Measurements from ENCODE around the gene ST3GAL3. TPM values are rescaled to one million over a fixed set of nuclear protein-coding genes. Genes with fewer than 3 reads are reported as not detected.

Gene ST3GAL3
- total RNA-seq, 1 experiment from 2014 or later, result 26.0 TPM

- DNase-seq (ENCODE audit: low read depth, low spot score) (no peak), ATAC-seq (no peak)
- TF ChIP-seq, protein P1, sequence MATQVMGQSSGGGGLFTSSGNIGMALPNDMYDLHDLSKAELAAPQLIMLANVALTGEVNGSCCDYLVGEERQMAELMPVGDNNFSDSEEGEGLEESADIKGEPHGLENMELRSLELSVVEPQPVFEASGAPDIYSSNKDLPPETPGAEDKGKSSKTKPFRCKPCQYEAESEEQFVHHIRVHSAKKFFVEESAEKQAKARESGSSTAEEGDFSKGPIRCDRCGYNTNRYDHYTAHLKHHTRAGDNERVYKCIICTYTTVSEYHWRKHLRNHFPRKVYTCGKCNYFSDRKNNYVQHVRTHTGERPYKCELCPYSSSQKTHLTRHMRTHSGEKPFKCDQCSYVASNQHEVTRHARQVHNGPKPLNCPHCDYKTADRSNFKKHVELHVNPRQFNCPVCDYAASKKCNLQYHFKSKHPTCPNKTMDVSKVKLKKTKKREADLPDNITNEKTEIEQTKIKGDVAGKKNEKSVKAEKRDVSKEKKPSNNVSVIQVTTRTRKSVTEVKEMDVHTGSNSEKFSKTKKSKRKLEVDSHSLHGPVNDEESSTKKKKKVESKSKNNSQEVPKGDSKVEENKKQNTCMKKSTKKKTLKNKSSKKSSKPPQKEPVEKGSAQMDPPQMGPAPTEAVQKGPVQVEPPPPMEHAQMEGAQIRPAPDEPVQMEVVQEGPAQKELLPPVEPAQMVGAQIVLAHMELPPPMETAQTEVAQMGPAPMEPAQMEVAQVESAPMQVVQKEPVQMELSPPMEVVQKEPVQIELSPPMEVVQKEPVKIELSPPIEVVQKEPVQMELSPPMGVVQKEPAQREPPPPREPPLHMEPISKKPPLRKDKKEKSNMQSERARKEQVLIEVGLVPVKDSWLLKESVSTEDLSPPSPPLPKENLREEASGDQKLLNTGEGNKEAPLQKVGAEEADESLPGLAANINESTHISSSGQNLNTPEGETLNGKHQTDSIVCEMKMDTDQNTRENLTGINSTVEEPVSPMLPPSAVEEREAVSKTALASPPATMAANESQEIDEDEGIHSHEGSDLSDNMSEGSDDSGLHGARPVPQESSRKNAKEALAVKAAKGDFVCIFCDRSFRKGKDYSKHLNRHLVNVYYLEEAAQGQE (IDR thresholded peaks at IDR 0.05; ENCODE audit: insufficient read depth in 1 of 2, low read depth in 2 of 2, low read length in 1 of 2), result no peak
- TF ChIP-seq SIN3A (IDR thresholded peaks at IDR 0.05; ENCODE audit: borderline replicate concordance, insufficient read depth, low read depth, low read length), result no peak
- TF ChIP-seq TCF7L2 (IDR thresholded peaks at IDR 0.05; ENCODE audit: low read depth, low read length), result no peak
- TF ChIP-seq POLR2AphosphoS5 (IDR thresholded peaks at IDR 0.05; ENCODE audit: low read depth, low read length), result no peak
- CTCF ChIA-PET, result no interaction called here
- H3K4me1 ChIP-seq (ENCODE audit: control insufficient read depth, insufficient read depth, low read length), result no peaks in the 10 kb centered on the region
- no peaks in the 10 kb centered on the region for H3K9me3 ChIP-seq (ENCODE audit: control insufficient read depth, insufficient read depth, low read depth, low read length)
- intact Hi-C loops (cut with micrococcal nuclease; ENCODE audit: unreplicated experiment), result no loop called here
- no peak overlapping the region for H3K27ac ChIP-seq (ENCODE audit: low read length)
- H3K27me3 ChIP-seq (ENCODE audit: control insufficient read depth, insufficient read depth, low read length), result no peaks in the 10 kb centered on the region
- no peak overlapping the region for H3K4me3 ChIP-seq (ENCODE audit: low read depth in 2 of 2, low read length in 2 of 2)
- in situ Hi-C loops (cut with HindIII; ENCODE audit: low pct_unique_long_range_greater_than_20kb, low sequenced_read_pairs), result no loop called here
- POLR2A ChIA-PET, result no interaction called here
- H3K36me3 ChIP-seq (ENCODE audit: control insufficient read depth, insufficient read depth, low read length), result no peaks in the 10 kb centered on the region
- BruUV-seq (replicated peaks), result no TSS peak
Measured at GRCh38 chr1:43919906-43920305, 212.6 kb downstream of the ST3GAL3 start.

DNA sequence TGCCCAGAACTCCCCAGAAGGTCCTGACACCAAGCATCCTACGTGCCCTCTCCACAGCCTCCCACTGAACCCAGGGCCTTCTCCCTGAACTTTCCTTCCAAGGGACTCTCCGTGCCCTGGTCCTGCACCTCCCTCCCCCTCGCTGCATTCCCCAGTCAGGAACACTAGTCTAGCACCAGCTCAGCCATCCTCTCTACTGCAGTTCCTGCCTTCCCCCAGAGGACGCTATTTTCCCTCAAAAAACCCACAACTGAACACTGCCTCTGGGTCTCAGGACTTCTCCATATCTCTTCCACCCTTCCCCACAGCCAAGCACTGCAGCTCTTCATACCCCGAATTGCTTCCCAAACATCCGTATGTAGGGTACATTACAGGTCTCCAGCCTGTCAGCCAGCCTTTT, 213.7 kb downstream of the ST3GAL3 start:
- no peaks in the 10 kb centered on the region for H3K36me3 ChIP-seq (ENCODE audit: control insufficient read depth, insufficient read depth, low read length)
- no peaks in the 10 kb centered on the region for H3K27me3 ChIP-seq (ENCODE audit: control insufficient read depth, insufficient read depth, low read length)
- intact Hi-C loops (cut with micrococcal nuclease; ENCODE audit: unreplicated experiment) (no loop called here), in situ Hi-C loops (cut with HindIII; ENCODE audit: low pct_unique_long_range_greater_than_20kb, low sequenced_read_pairs) (no loop called here)
- no peak overlapping the region for H3K27ac ChIP-seq (ENCODE audit: low read length)
- no peaks in the 10 kb centered on the region for H3K9me3 ChIP-seq (ENCODE audit: control insufficient read depth, insufficient read depth, low read depth, low read length)
- CTCF ChIA-PET, result no interaction called here
- no peaks in the 10 kb centered on the region for H3K4me1 ChIP-seq (ENCODE audit: control insufficient read depth, insufficient read depth, low read length)
- ATAC-seq (0 out of 2 replicates have a peak, but pooled peaks have one; percentile 12), DNase-seq (ENCODE audit: low read depth, low spot score) (no peak)
- H3K4me3 ChIP-seq (ENCODE audit: low read depth in 2 of 2, low read length in 2 of 2), result no peak overlapping the region
- BruUV-seq (replicated peaks), result no TSS peak
- no peak for TF ChIP-seq CTCF (IDR thresholded peaks at IDR 0.05)
- TF ChIP-seq, protein P1 (IDR thresholded peaks at IDR 0.05; ENCODE audit: insufficient read depth in 1 of 2, low read depth in 2 of 2, low read length in 1 of 2), result no peak
- TF ChIP-seq SIN3A (IDR thresholded peaks at IDR 0.05; ENCODE audit: borderline replicate concordance, insufficient read depth, low read depth, low read length), result no peak
- no peak for TF ChIP-seq POLR2AphosphoS5 (IDR thresholded peaks at IDR 0.05; ENCODE audit: low read depth, low read length)
- no peak for TF ChIP-seq TCF7L2 (IDR thresholded peaks at IDR 0.05; ENCODE audit: low read depth, low read length)
- POLR2A ChIA-PET, result interaction anchor here (0.6 kb wide), 1 partner anchor 688 kb away, joined by 5 read pairs; no protein-coding TSS in a partner anchor
